Caco-2 (cell line): Measurements from ENCODE around the gene IL11RA. TPM values are rescaled to one million over a fixed set of nuclear protein-coding genes. Genes with fewer than 3 reads are reported as not detected.

Source experiments
- BruUV-seq: library from RNA; stranded (reverse); fragments of 400-500 nt; replicated peaks from 2 replicates; lab custom pipeline; 2021; lab: Mats Ljungman, UMichigan
- CTCF ChIA-PET: fragments of 300-600 bp; sonication (Branson Sonifier 250); formaldehyde crosslinking; loops from one replicate; lab custom pipeline; 2022; ENCODE audit warnings: antibody characterized with exemption; lab: Charles Lee
- POLR2A ChIA-PET: fragments of 300-600 bp; sonication (Branson Sonifier 250); formaldehyde crosslinking; loops from one replicate; lab custom pipeline; 2022; ENCODE audit warnings: antibody characterized with exemption; lab: Charles Lee
- DNase-seq, 2 experiments: peaks; one replicate each; pipeline versions ENCODE4 v3.0.0 to v3.0.0-alpha.2; 2020 to 2022
- H3K27me3 ChIP-seq: replicated peaks from 2 replicates; pipeline ENCODE4 v1.6.0; 2011; ENCODE audit warnings: low read length; ENCODE audit not compliant: control insufficient read depth, insufficient read depth
- H3K36me3 ChIP-seq: 2 replicates; pipeline ENCODE4 v1.5.1; 2011; ENCODE audit warnings: low read length; ENCODE audit not compliant: control insufficient read depth, insufficient read depth
- H3K4me1 ChIP-seq: fragments of 250-450 bp; sonication (Bioruptor Pico); 2 replicates; pipeline ENCODE4 v1.5.1; 2020; ENCODE audit warnings: mild to moderate bottlenecking
- H3K4me3 ChIP-seq: 2 replicates; pipeline ENCODE4 v1.5.1; 2011; ENCODE audit warnings: low read depth, mild to moderate bottlenecking, control low read depth, low read length
- H3K9me3 ChIP-seq: fragments of 250-450 bp; sonication (Bioruptor Pico); 2 replicates; pipeline ENCODE4 v1.5.1; 2020; ENCODE audit warnings: mild to moderate bottlenecking, moderate library complexity
- H3K27ac Mint-ChIP-seq: one replicate; pipeline ENCODE4 v1.8.0; 2022; ENCODE audit warnings: mixed read lengths; ENCODE audit not compliant: unreplicated experiment
- H3K27me3 Mint-ChIP-seq: one replicate; pipeline ENCODE4 v1.8.0; 2022; ENCODE audit warnings: mixed read lengths; ENCODE audit not compliant: insufficient read depth, unreplicated experiment
- H3K36me3 Mint-ChIP-seq: one replicate; pipeline ENCODE4 v1.8.0; 2022; ENCODE audit warnings: mild to moderate bottlenecking, mixed read lengths; ENCODE audit not compliant: insufficient read depth, unreplicated experiment
- H3K4me1 Mint-ChIP-seq: one replicate; pipeline ENCODE4 v1.8.0; 2022; ENCODE audit warnings: low read depth, mixed read lengths; ENCODE audit not compliant: unreplicated experiment
- H3K4me3 Mint-ChIP-seq: one replicate; pipeline ENCODE4 v1.8.0; 2022; ENCODE audit warnings: mild to moderate bottlenecking, moderate library complexity, mixed read lengths; ENCODE audit not compliant: unreplicated experiment
- H3K9me3 Mint-ChIP-seq: one replicate; pipeline ENCODE4 v1.8.0; 2022; ENCODE audit warnings: mixed read lengths; ENCODE audit not compliant: unreplicated experiment
- intact Hi-C: fragments of 100-400 bp; cut with micrococcal nuclease; formaldehyde crosslinking; loops from one replicate; pipeline ENCODE4 v1.10.0; 2022; ENCODE audit not compliant: unreplicated experiment
- total RNA-seq: library from RNA; stranded (reverse); gene quantifications from 2 replicates; pipeline ENCODE4 v1.2.3, GENCODE V29; 2022
- TF ChIP-seq, protein P1 (sequence below), 2 experiments: fragments of 200-600 bp in 1 of 2; IDR thresholded peaks; 1 replicate in 1 of 2; 2 replicates in 1 of 2; pipeline versions ENCODE4 v1.5.1 to v1.8.0; 2011 to 2022; ENCODE audit warnings: antibody characterized with exemption in 1 of 2, control low read depth in 1 of 2, inconsistent platforms in 1 of 2, low read depth in 1 of 2, low read length in 1 of 2, mild to moderate bottlenecking in 1 of 2, moderate library complexity in 1 of 2; ENCODE audit not compliant: insufficient read depth in 1 of 2, severe bottlenecking in 1 of 2, unreplicated experiment in 1 of 2

Gene IL11RA
- total RNA-seq, 1 experiment from 2014 or later, result 5.6 TPM

DNA sequence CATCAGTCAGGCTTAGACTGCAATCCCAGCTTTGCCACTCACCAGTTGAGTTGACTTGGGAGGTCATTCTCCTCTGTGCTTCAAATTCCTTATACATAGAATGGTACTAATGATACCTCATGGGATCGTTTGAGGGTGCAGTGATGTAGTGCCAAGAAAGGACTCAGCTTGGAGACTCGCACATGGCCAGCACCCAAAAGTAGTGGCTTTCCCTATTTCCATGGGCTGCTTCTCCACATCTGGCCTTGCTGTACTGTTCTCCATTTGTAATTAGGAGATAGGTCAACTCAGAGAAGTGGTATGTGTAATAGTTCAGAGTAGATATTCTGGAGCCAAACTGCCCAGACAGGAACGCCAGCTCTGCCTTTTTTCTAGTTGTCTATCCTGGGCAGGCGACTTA lies 33.6 kb downstream of the IL11RA start:
- CTCF ChIA-PET, result interaction anchor here (2.1 kb wide), 1 partner anchor 17 kb away, joined by 10 read pairs; no protein-coding TSS in a partner anchor
- TF ChIP-seq, protein P1, sequence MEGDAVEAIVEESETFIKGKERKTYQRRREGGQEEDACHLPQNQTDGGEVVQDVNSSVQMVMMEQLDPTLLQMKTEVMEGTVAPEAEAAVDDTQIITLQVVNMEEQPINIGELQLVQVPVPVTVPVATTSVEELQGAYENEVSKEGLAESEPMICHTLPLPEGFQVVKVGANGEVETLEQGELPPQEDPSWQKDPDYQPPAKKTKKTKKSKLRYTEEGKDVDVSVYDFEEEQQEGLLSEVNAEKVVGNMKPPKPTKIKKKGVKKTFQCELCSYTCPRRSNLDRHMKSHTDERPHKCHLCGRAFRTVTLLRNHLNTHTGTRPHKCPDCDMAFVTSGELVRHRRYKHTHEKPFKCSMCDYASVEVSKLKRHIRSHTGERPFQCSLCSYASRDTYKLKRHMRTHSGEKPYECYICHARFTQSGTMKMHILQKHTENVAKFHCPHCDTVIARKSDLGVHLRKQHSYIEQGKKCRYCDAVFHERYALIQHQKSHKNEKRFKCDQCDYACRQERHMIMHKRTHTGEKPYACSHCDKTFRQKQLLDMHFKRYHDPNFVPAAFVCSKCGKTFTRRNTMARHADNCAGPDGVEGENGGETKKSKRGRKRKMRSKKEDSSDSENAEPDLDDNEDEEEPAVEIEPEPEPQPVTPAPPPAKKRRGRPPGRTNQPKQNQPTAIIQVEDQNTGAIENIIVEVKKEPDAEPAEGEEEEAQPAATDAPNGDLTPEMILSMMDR (IDR thresholded peaks at IDR 0.05; ENCODE audit: insufficient read depth in 1 of 2, low read depth in 1 of 2, low read length in 1 of 2, severe bottlenecking in 1 of 2, unreplicated experiment in 1 of 2), result no peak

DNA sequence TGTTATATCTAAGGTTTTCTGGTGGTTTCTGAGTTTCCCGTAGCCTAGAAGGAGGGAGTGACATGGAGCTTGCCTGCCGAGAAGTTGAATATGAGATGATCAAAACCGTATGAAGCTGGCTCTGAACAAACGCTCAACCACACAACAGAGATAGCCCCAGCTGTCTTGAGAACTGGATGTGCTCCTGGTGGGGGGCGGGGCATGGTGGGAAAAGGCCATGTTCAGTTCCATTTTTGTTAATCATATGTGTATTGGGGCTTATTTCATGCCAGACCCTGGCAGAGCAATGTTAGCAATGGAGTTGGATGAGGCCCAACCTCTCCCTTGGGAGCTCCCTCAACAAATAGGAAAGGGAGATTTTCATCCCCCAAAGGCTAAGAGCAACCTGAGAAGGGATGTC lies 34.2 kb downstream of the IL11RA start:
- H3K4me3 Mint-ChIP-seq, result no peak overlapping the region
- peaks cover 4% of the 10 kb centered on the region; the same call in 1 of the 2 replicates for H3K4me1 ChIP-seq
- no peaks in the 10 kb centered on the region for H3K27me3 Mint-ChIP-seq
- peaks cover 6% of the 10 kb centered on the region for H3K4me1 Mint-ChIP-seq
- DNase-seq, result no peak
- H3K36me3 ChIP-seq, result no peaks in the 10 kb centered on the region
- H3K4me3 ChIP-seq, result no peak overlapping the region
- TF ChIP-seq, protein P1 (IDR thresholded peaks at IDR 0.05; ENCODE audit: insufficient read depth in 1 of 2, low read depth in 1 of 2, low read length in 1 of 2, severe bottlenecking in 1 of 2, unreplicated experiment in 1 of 2), result no peak
- H3K27ac Mint-ChIP-seq, result no peak overlapping the region
- H3K9me3 ChIP-seq, result no peaks in the 10 kb centered on the region
- H3K27me3 ChIP-seq, result no peaks in the 10 kb centered on the region
- intact Hi-C loops, result no loop called here
- BruUV-seq, result no TSS peak
- H3K36me3 Mint-ChIP-seq, result no peaks in the 10 kb centered on the region
- POLR2A ChIA-PET, result no interaction called here
- H3K9me3 Mint-ChIP-seq, result no peaks in the 10 kb centered on the region
- CTCF ChIA-PET, result interaction anchor here (2.1 kb wide), 1 partner anchor 16 kb away, joined by 10 read pairs; no protein-coding TSS in a partner anchor

More for the DNA sequence above, 33.6 kb downstream of the IL11RA start:
- Histone ChIP-seq H3K36me3 (no peaks in the 10 kb centered on the region), H3K4me1 (peaks cover 4% of the 10 kb centered on the region; the same call in 1 of the 2 replicates), H3K4me3 (no peak overlapping the region), H3K27me3 (no peaks in the 10 kb centered on the region), H3K9me3 (no peaks in the 10 kb centered on the region)
- Mint-ChIP-seq H3K4me1 (peaks cover 6% of the 10 kb centered on the region), H3K4me3 (no peak overlapping the region), H3K9me3 (no peaks in the 10 kb centered on the region), H3K27ac (no peak overlapping the region), H3K27me3 (no peaks in the 10 kb centered on the region), H3K36me3 (no peaks in the 10 kb centered on the region)
- intact Hi-C loops, result no loop called here
- BruUV-seq, result no TSS peak
- no peak for DNase-seq
- POLR2A ChIA-PET, result no interaction called here

DNA sequence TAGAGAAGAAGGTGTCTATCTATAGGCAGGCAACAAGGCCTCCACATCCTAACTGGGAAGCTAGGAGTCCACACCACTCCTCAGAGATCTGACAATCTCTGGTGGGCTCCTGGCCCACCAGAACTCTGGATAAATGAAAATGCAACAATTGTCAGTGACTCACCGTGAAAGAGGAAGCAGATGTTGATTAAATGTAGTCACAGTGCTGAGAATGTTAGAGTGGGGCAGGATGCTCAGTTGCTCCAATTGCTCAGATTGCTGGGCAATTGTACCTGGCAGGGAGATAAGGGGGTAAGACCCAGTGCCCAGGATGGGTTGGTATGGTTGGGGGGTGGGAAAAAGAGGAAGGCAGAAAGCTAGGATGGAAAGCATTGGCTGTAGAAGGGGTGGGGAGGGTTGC lies 34.7 kb downstream of the IL11RA start:
- no peaks in the 10 kb centered on the region for H3K36me3 ChIP-seq
- Mint-ChIP-seq H3K9me3 (no peaks in the 10 kb centered on the region), H3K27ac (no peak overlapping the region), H3K4me3 (no peak overlapping the region), H3K27me3 (no peaks in the 10 kb centered on the region), H3K4me1 (peaks cover 6% of the 10 kb centered on the region), H3K36me3 (no peaks in the 10 kb centered on the region)
- no TSS peak for BruUV-seq
- H3K4me1 ChIP-seq, result peaks cover 4% of the 10 kb centered on the region; the same call in 1 of the 2 replicates
- no peaks in the 10 kb centered on the region for H3K27me3 ChIP-seq
- CTCF ChIA-PET, result interaction anchor here (0.8 to 2.1 kb wide), 2 partner anchors 15 to 16 kb away, joined by 3 to 10 read pairs; no protein-coding TSS in a partner anchor
- POLR2A ChIA-PET, result no interaction called here
- TF ChIP-seq, protein P1 (IDR thresholded peaks at IDR 0.05; ENCODE audit: insufficient read depth in 1 of 2, low read depth in 1 of 2, low read length in 1 of 2, severe bottlenecking in 1 of 2, unreplicated experiment in 1 of 2), result no peak
- H3K4me3 ChIP-seq, result no peak overlapping the region
- intact Hi-C loops, result no loop called here
- DNase-seq, result no peak
- no peaks in the 10 kb centered on the region for H3K9me3 ChIP-seq
